Activated T-helper 2 cell treated with anti-CD3 and anti-CD28 coated beads, Interferon-gamma antibody, Interleukin-2, Interleukin-4, amounts not matched to agents 10 μg/mL and 5 μg/mL and 100 μg/mL, durations not matched to agents 14 hours and 24 hours and 36 hours (primary cell): ENCODE results near the gene SF3A2. TPM values are rescaled to one million over a fixed set of nuclear protein-coding genes. Genes with fewer than 3 reads are reported as not detected.
"Not testable (repeated sequence)": the region's sequence is repeated elsewhere in the genome, so short reads cannot be mapped to it uniquely, and the experiment has no call there.

Experiments
- DNase-seq: peaks from one replicate; pipeline ENCODE4 v3.0.0; 2021; ENCODE audit warnings: low spot score
- H3K27ac Mint-ChIP-seq: one replicate; pipeline ENCODE4 v1.8.0; 2021; ENCODE audit warnings: mixed read lengths
- H3K27me3 Mint-ChIP-seq: one replicate; pipeline ENCODE4 v1.8.0; 2021; ENCODE audit warnings: low read depth, mixed read lengths
- H3K36me3 Mint-ChIP-seq: one replicate; pipeline ENCODE4 v1.8.0; 2021; ENCODE audit warnings: low read depth, mixed read lengths
- H3K4me1 Mint-ChIP-seq: one replicate; pipeline ENCODE4 v1.8.0; 2021; ENCODE audit warnings: low read depth, mixed read lengths
- H3K4me3 Mint-ChIP-seq: one replicate; pipeline ENCODE4 v1.8.0; 2021; ENCODE audit warnings: low read depth, mild to moderate bottlenecking, moderate library complexity, mixed read lengths
- H3K9me3 Mint-ChIP-seq: one replicate; pipeline ENCODE4 v1.8.0; 2021; ENCODE audit warnings: mixed read lengths
- intact Hi-C: fragments of 100-400 bp; cut with micrococcal nuclease; formaldehyde crosslinking; loops from one replicate; pipeline ENCODE4 v1.15.1; 2023
- total RNA-seq: library from RNA; stranded (reverse); gene quantifications from 2 replicates; pipeline ENCODE4 v1.2.3, GENCODE V29; 2022

SF3A2 gene
- total RNA-seq, 1 donor from 2014 or later: 153 TPM

DNA sequence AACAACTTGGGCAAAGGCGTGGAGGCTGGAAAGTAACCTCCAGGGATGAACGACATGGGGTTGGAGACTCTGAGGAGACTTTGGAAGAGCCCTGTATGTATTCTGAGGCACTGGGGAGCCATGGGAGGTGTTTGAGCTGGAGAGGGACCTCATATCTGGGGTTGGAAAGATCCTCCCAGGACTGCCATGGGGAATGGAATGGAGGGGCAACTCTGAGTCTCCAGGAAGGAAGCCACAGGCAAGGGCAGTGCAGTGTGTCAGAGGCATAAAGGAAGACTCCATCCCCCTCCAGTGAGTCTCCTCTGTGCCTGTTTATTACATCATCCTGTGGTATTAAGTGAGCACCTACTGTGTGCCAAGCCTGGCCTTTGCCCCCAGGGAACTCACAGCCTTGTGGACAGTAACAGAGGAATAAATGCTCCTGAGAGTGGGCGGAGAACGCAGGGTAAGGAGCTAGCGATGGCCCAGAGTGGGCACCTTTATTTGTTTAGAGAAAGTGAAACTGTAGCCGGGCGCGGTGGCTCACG, 37.6 kb downstream of the SF3A2 start:
- Mint-ChIP-seq H3K36me3 (peaks cover 52% of the 10 kb centered on the region), H3K27me3 (no peaks in the 10 kb centered on the region), H3K4me3 (peak overlapping the region; percentile 73), H3K4me1 (peaks cover 25% of the 10 kb centered on the region), H3K9me3 (no peaks in the 10 kb centered on the region), H3K27ac (peak overlapping the region; percentile 42)
- no peak for DNase-seq
- intact Hi-C loops: loop anchor here (2.0 to 10.0 kb wide), 3 partner anchors 53 to 351 kb away; partner anchors contain the start of genes LSM7 and SPPL2B

DNA sequence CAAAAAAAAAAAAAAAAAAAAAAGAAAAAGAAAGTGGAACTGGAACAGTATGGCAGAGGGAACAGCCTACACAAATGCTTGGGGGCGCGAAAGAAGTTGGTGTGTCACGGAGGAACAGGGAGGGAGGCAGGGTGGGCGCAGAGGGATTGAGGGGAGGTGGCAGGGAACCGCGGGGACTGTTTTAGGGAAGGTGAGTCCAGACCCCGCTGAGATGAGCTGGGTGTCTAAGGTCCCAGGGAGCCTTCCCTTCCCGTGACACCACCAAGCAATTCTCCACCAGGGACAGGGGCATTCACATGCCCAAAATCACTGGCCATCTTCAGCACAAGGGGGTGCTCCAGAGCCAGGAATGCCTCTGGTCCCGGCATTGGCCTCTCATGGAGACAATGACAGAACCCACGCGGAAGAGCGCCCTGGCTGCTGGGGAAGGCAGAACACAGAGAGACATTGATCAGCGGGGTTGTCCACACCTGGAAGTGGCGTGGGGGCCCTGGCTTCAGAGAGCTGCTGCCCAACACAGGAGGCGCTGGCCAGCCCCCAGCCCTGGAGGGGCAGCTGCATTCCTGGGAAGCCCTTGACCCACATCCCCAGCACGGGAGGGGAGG, 38.4 kb downstream of the SF3A2 start:
- H3K27me3 Mint-ChIP-seq: no peaks in the 10 kb centered on the region
- DNase-seq: peak; percentile 35
- H3K9me3 Mint-ChIP-seq: no peaks in the 10 kb centered on the region
- peaks cover 25% of the 10 kb centered on the region for H3K4me1 Mint-ChIP-seq
- H3K36me3 Mint-ChIP-seq: peaks cover 44% of the 10 kb centered on the region
- no peak overlapping the region for H3K27ac Mint-ChIP-seq
- no peak overlapping the region for H3K4me3 Mint-ChIP-seq
- intact Hi-C loops: loop anchor here (2.0 to 10.0 kb wide), 3 partner anchors 52 to 350 kb away; partner anchors contain the start of genes LSM7 and SPPL2B

GRCh38 chr19:2275588-2276428, 39.2 kb downstream of the SF3A2 start:
- Mint-ChIP-seq H3K27me3 (no peaks in the 10 kb centered on the region), H3K4me1 (peaks cover 25% of the 10 kb centered on the region), H3K9me3 (no peaks in the 10 kb centered on the region), H3K36me3 (peaks cover 41% of the 10 kb centered on the region), H3K27ac (no peak overlapping the region), H3K4me3 (no peak overlapping the region)
- intact Hi-C loops: loop anchor here (2.0 to 10.0 kb wide), 2 partner anchors 115 to 349 kb away; no protein-coding TSS in a partner anchor
- DNase-seq: no peak

GRCh38 chr19:2276429-2276986, 39.9 kb downstream of the SF3A2 start:
- no peak overlapping the region for H3K27ac Mint-ChIP-seq
- H3K9me3 Mint-ChIP-seq: no peaks in the 10 kb centered on the region
- no peak for DNase-seq
- H3K36me3 Mint-ChIP-seq: peaks cover 36% of the 10 kb centered on the region
- H3K4me1 Mint-ChIP-seq: peaks cover 22% of the 10 kb centered on the region
- H3K27me3 Mint-ChIP-seq: no peaks in the 10 kb centered on the region
- intact Hi-C loops: loop anchor here (10.0 kb wide), 1 partner anchor 348 kb away; no protein-coding TSS in a partner anchor
- H3K4me3 Mint-ChIP-seq: no peak overlapping the region

DNA sequence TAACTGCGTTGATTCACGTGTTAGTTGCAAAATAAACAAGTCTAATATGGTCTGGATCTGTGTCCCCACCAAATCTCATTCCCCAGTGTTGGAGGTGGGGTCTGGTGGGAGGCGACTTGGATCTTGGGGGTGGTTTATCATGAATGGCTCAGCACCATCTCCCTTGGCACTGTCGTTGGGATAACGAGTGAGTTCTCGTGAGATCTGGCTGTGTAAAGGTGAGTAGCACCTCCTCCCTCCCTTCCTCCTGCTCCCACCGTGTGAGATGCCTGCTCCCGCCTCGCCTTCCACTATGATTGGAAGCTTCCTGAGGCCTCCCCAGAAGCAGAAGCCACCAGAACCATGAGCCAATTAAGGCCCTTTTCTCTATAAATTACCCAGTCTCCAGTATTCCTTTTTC, 40.5 kb downstream of the SF3A2 start:
- Mint-ChIP-seq H3K4me3 (no peak overlapping the region), H3K27me3 (no peaks in the 10 kb centered on the region), H3K9me3 (no peaks in the 10 kb centered on the region), H3K36me3 (peaks cover 31% of the 10 kb centered on the region), H3K27ac (no peak overlapping the region), H3K4me1 (peaks cover 21% of the 10 kb centered on the region)
- intact Hi-C loops: loop anchor here (10.0 kb wide), 1 partner anchor 348 kb away; no protein-coding TSS in a partner anchor
- no peak for DNase-seq

- Mint-ChIP-seq H3K4me3 (no peak overlapping the region), H3K27me3 (peaks cover 5% of the 10 kb centered on the region), H3K9me3 (no peaks in the 10 kb centered on the region), H3K27ac (no peak overlapping the region), H3K4me1 (peaks cover 16% of the 10 kb centered on the region), H3K36me3 (peaks cover 17% of the 10 kb centered on the region)
- DNase-seq: no peak
- intact Hi-C loops: loop anchor here (10.0 kb wide), 1 partner anchor 346 kb away; no protein-coding TSS in a partner anchor
These were observed 42.0 kb downstream of the SF3A2 start for GRCh38 chr19:2278459-2279158.

- Mint-ChIP-seq H3K27ac (no peak overlapping the region), H3K9me3 (no peaks in the 10 kb centered on the region)
These were observed 44.1 kb downstream of the SF3A2 start for GRCh38 chr19:2280633-2281264.

GRCh38 chr19:2281265-2282061, 44.8 kb downstream of the SF3A2 start:
- H3K27ac Mint-ChIP-seq: not testable (repeated sequence)

More at GRCh38 chr19:2280633-2281264, 44.1 kb downstream of the SF3A2 start:
- intact Hi-C loops: no loop called here
- H3K4me1 Mint-ChIP-seq: peaks cover 4% of the 10 kb centered on the region
- no peak for DNase-seq
- H3K4me3 Mint-ChIP-seq: no peak overlapping the region
- H3K27me3 Mint-ChIP-seq: peaks cover 5% of the 10 kb centered on the region
- H3K36me3 Mint-ChIP-seq: peaks cover 4% of the 10 kb centered on the region

DNA sequence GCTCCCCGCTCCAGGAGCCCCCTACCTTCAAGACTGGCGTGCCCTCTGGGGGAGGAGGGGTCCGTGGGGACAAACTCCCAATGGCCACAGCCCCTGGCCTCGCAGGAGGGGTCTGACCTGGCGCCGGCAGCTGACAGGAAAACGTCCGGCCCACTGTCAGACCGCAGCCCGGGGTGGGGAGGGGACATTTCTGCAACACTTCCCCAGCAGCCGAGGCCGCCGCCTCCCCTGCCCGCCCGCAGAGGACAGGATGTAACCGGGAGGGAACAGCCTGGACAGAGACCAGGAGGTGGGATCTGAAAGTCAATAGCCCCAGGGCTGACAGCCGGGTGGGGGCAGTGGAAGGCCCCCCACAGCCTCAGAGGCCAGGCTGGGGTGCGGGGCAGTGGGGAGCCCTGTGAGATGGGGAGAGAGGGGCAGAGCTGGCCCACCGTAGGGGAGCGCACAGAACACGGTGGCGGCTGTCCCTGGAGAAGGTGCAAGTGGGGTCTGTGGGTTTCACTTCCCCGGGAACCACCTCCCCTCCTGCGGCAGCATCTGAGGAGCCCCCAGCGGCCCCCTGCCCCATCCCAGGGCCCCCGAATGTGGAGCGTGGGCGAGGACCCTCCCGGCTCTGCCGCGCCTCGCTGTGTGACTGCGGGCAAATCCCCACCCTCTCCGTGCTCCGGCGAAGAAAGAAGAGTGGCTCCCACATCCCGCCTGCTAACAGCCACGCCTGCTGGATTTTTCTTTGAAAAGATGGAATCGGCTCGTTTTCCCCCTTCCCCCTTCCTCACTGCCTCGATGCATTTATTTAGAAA, 45.6 kb downstream of the SF3A2 start, which contains the start of gene PEAK3:
Gene PEAK3, minus strand, starts transcription at position 114 of the 800 bp plus-strand sequence. CDS start 1,244 bp downstream, outside the sequence.
- Mint-ChIP-seq H3K36me3 (peaks cover 1% of the 10 kb centered on the region), H3K9me3 (no peaks in the 10 kb centered on the region), H3K27me3 (peaks cover 5% of the 10 kb centered on the region), H3K4me3 (peak within 1 kb of the TSS; percentile 51), H3K27ac (peak within 1 kb of the TSS; percentile 28), H3K4me1 (peaks cover 4% of the 10 kb centered on the region)
- DNase-seq: no peak
- intact Hi-C loops: no loop called here

More at GRCh38 chr19:2281265-2282061, 44.8 kb downstream of the SF3A2 start:
- H3K9me3 Mint-ChIP-seq, H3K36me3 Mint-ChIP-seq, H3K27me3 Mint-ChIP-seq, H3K4me3 Mint-ChIP-seq, H3K4me1 Mint-ChIP-seq, DNase-seq, intact Hi-C loops: not testable (repeated sequence)

DNA sequence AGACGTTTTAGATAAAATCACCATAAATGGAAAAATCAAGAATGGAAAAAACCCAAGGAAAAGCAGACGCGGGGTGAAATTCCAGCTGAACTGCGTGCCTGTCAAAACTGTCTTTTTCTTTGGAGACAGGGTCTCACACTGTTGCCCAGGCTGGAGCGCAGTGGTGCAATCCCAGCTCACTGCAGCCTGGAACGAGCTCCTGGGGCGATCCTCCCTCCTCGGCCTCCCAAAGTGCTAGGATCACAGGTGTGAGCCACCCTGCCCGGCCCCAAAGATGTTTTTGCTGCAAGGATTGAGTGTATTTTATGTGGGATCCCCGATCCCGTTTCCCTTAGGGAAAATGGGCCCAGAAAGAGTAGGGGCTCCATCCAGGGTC, 46.2 kb downstream of the SF3A2 start:
- peak overlapping the region; percentile 7 for H3K4me3 Mint-ChIP-seq
- H3K36me3 Mint-ChIP-seq: no peaks in the 10 kb centered on the region
- H3K9me3 Mint-ChIP-seq: no peaks in the 10 kb centered on the region
- intact Hi-C loops: no loop called here
- no peak overlapping the region for H3K27ac Mint-ChIP-seq
- DNase-seq: no peak
- peaks cover 4% of the 10 kb centered on the region for H3K4me1 Mint-ChIP-seq
- peaks cover 5% of the 10 kb centered on the region for H3K27me3 Mint-ChIP-seq
